ENCODE results near the gene ZDHHC6. TPM values are rescaled to one million over a fixed set of nuclear protein-coding genes. Genes with fewer than 3 reads are reported as not detected.

ZDHHC6 gene
- total and polyA plus RNA-seq, 2 of the 8 experiments (the other 6 are each of a cell fraction or from before 2014, with no cell fraction given), result 13.6 to 27.4 TPM

- no peak for FAIRE-seq
- ChIA-PET POLR2A (ENCODE audit: partially characterized antibody) (no interaction called here), CTCF (ENCODE audit: partially characterized antibody) (interaction anchor here (1.0 kb wide), 1 partner anchor 9 kb away, joined by 3 read pairs; no protein-coding TSS in a partner anchor)
- Histone ChIP-seq H4K20me1 (replicated peaks in 1 of 2; ENCODE audit: control insufficient read depth in 1 of 2, insufficient read depth in 2 of 2, low read length in 2 of 2) (no peaks in the 10 kb centered on the region), H4K91ac (replicated peaks; ENCODE audit: insufficient read length, low read length) (no peak overlapping the region), H2BK20ac (ENCODE audit: low read length) (no peak overlapping the region), H3K4me2 (ENCODE audit: insufficient read depth in 1 of 2, low read depth in 2 of 2, low read length in 2 of 2) (no peak overlapping the region), H3K9ac (replicated peaks in 1 of 4; ENCODE audit: extremely low read depth in 1 of 4, low read depth in 3 of 4, low read length in 3 of 4) (no peak overlapping the region), H2AK5ac (ENCODE audit: low read depth, low read length) (no peak overlapping the region), H2BK12ac (ENCODE audit: low read depth, low read length) (no peak overlapping the region), H3K36me3 (ENCODE audit: control insufficient read depth in 2 of 4, insufficient read depth in 4 of 4, low read length in 3 of 4) (no peaks in the 10 kb centered on the region), H3K56ac (replicated peaks; ENCODE audit: insufficient read length, low read depth, low read length) (no peak overlapping the region), H4K5ac (ENCODE audit: insufficient read length, low read depth, low read length) (no peak overlapping the region), H2BK5ac (ENCODE audit: low read depth, low read length) (no peak overlapping the region), H3K79me2 (ENCODE audit: control insufficient read depth in 1 of 2, insufficient read depth in 2 of 2, low read length in 2 of 2) (no peaks in the 10 kb centered on the region), H3K27ac (ENCODE audit: low read depth, low read length) (no peak overlapping the region), H3K4me3 (ENCODE audit: extremely low read depth in 1 of 4, insufficient read depth in 2 of 4, low read depth in 3 of 4, low read length in 4 of 4) (no peak overlapping the region), H2BK120ac (replicated peaks; ENCODE audit: low read depth, low read length) (no peak overlapping the region), H3K27me3 (replicated peaks in 1 of 4; ENCODE audit: control insufficient read depth in 3 of 4, extremely low read depth in 1 of 4, insufficient read depth in 3 of 4, low read length in 3 of 4) (peaks cover 0 to 2% (median 0%) of the 10 kb centered on the region in 4 experiments; a peak in 1 of 7 replicates), H3K4me1 (replicated peaks in 1 of 4; ENCODE audit: control insufficient read depth in 3 of 4, insufficient read depth in 4 of 4, low read length in 3 of 4) (no peaks in the 10 kb centered on the region), H3K14ac (ENCODE audit: insufficient read length) (no peak overlapping the region), H4K8ac (ENCODE audit: extremely low read depth, insufficient read depth, low read length) (no peak overlapping the region), H3K4ac (replicated peaks; ENCODE audit: insufficient read length, low read depth, low read length) (no peak overlapping the region), H3K23ac (ENCODE audit: insufficient read length) (no peak overlapping the region), H3K79me1 (ENCODE audit: low read depth, low read length) (no peaks in the 10 kb centered on the region), H3K18ac (ENCODE audit: extremely low read depth, low read length) (no peak overlapping the region), H2AFZ (ENCODE audit: low read length) (no peak overlapping the region), H3K9me3 (ENCODE audit: insufficient read depth in 2 of 2, low read depth in 1 of 2, low read length in 1 of 2) (no peaks in the 10 kb centered on the region), H2BK15ac (ENCODE audit: low read length) (no peak overlapping the region), H3K23me2 (ENCODE audit: low read depth, low read length) (no peaks in the 10 kb centered on the region; the same call in 1 of the 2 replicates)
- 79% methylated on average over 1 of the region's 1 CpG; no CpG with 5 or more reads in 1 of the 2 experiments for WGBS, 2 experiments (ENCODE audit: extremely low coverage in 1 of 2, insufficient coverage in 1 of 2, insufficient read length in 1 of 2, insufficient replicate concordance in 2 of 2, low coverage in 1 of 2, low lambda C conversion rate in 2 of 2, missing lambda C conversion rate in 1 of 2)
- TF ChIP-seq, protein P1, sequence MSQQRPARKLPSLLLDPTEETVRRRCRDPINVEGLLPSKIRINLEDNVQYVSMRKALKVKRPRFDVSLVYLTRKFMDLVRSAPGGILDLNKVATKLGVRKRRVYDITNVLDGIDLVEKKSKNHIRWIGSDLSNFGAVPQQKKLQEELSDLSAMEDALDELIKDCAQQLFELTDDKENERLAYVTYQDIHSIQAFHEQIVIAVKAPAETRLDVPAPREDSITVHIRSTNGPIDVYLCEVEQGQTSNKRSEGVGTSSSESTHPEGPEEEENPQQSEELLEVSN (IDR thresholded peaks at IDR 0.05), result no peak
- TF ChIP-seq TAF7 (optimal IDR thresholded peaks at IDR 0.05; ENCODE audit: borderline replicate concordance, low read depth, low read length), result no peak
- TF ChIP-seq EZH2 (IDR thresholded peaks at IDR 0.05; ENCODE audit: low read depth, low read length, severe bottlenecking), result no peak
- no peak for TF ChIP-seq RFX5 (IDR thresholded peaks at IDR 0.05; ENCODE audit: borderline replicate concordance, low read depth, low read length)
- no peak for TF ChIP-seq EGR1 (IDR thresholded peaks at IDR 0.05; ENCODE audit: borderline replicate concordance, low read depth, low read length)
- TF ChIP-seq POU5F1 (IDR thresholded peaks at IDR 0.05; ENCODE audit: low read depth, low read length), result no peak
- no peak for TF ChIP-seq BACH1 (IDR thresholded peaks at IDR 0.05; ENCODE audit: low read length)
- no peak for TF ChIP-seq SUZ12 (IDR thresholded peaks at IDR 0.05; ENCODE audit: low read length)
- TF ChIP-seq YY1 (IDR thresholded peaks at IDR 0.05; ENCODE audit: low read depth, low read length), result no peak
- no peak for TF ChIP-seq FOSL1 (IDR thresholded peaks at IDR 0.05; ENCODE audit: insufficient read depth, low read depth, low read length)
- no peak for DNase-seq (ENCODE audit: low read depth in 1 of 2, low spot score in 2 of 2)
These were observed 53.4 kb downstream of the ZDHHC6 start for GRCh38 chr10:112393341-112393740.

Measured in H1 (cell line).